ENCODE measurements around the gene ZNF581.

Gene ZNF581

DNA sequence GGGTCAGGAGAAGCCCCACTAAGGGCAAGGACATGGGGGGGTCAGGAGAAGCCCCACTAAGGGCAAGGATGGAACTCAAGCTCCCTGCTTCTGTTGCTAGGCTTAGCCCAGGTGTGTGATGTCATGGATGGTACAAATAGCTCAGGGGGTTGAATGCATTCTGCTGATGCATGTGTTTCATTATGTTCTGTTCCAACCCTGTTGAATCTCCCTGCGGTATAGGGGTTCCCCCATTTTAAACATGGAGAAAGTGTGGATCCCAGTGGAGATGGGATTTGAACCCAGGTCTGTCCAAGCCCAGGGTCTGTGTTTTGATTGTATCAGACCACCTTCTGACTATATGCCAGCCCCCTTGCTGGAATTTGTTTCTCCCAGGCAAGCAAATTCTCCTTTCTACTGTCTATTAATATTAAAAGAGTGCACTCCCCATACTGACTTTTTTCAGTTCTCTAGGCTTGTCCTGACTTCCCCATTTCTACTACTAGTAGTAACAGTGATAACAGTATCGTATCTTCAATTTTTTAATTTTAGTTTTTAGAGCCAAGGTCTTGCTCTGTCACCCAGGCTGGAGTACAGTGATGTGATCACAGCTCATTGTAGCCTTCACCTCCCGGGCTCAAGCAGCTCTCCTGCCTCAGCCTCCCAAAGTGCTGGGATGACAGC lies 31.3 kb upstream of the ZNF581 start:
- no peak for DNase-seq

DNA sequence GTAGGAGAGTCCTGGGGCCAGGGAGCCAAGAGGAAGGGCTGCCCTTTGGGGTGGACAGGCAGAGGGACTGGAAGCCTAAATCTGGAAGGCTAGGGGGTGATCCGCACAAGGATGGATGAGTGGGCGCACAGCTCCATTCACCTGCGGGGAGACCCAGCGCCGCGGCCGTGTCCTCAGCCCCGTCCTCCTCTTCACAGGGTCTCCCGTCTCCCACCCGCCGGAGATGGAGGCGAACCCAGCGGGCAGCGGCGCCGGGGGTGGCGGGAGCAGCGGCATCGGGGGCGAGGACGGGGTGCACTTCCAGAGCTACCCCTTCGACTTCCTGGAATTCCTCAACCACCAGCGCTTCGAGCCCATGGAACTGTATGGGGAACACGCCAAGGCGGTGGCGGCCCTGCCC lies 30.1 kb upstream of the ZNF581 start:
- DNase-seq: no peak

DNA sequence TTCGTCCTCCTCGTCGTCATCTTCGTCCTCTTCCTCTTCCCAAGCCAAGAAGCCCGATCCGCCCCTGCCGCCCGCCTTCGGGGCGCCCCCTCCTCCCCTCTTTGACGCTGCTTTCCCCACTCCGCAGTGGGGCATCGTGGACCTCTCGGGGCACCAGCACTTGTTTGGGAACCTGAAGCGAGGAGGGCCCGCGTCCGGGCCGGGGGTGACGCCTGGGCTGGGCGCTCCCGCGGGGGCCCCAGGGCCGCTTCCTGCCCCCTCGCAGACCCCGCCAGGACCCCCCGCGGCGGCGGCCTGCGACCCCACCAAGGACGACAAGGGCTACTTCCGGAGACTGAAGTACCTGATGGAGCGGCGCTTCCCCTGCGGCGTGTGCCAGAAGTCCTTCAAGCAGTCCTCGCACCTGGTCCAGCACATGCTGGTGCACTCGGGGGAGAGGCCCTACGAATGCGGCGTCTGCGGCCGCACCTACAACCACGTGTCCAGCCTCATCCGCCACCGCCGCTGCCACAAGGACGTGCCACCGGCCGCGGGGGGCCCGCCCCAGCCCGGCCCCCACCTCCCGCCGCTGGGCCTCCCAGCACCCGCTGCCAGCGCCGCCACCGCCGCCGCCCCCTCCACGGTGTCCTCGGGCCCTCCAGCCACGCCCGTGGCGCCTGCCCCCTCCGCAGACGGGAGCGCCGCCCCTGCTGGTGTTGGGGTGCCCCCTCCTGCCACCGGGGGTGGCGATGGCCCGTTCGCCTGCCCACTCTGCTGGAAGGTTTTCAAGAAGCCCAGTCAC lies 29.3 kb upstream of the ZNF581 start:
- DNase-seq: no peak

- no peak for DNase-seq
These were observed 28.5 kb upstream of the ZNF581 start for GRCh38 chr19:55614711-55615542.

- DNase-seq: no peak
These were observed 27.7 kb upstream of the ZNF581 start for GRCh38 chr19:55615543-55616394.

DNA sequence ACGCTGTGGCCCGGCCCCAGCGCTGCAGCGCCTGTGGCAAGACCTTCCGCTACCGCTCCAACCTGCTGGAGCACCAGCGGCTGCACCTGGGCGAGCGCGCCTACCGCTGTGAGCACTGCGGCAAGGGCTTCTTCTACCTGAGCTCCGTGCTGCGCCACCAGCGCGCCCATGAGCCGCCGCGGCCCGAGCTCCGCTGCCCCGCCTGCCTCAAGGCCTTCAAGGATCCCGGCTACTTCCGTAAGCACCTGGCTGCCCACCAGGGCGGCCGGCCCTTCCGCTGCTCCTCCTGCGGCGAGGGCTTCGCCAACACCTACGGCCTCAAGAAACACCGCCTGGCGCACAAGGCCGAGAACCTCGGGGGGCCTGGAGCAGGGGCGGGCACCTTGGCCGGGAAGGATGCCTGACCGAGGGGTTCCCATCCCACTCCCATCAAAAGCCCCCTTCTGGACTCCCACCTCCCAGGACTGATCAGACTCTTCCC lies 27.0 kb upstream of the ZNF581 start:
- DNase-seq: no peak

DNA sequence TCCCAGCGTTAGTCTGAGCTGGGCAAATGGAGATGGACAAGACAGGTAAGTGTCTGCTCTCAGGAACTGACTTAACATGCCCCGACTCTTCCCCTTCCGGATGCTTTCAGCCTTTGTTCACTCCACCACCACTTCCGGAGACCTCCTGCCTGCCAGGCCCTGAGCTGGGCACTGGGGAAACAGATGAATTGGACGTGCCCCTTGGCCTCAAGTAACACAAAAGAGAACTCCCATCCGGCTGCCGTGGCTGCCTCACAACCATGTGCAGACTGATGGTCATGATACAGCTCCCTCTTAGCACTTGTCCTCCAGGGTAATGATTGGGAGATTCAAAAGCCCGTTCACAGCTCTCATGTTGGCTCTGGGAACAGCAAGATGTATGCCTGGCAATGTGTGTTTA lies 26.0 kb upstream of the ZNF581 start:
- DNase-seq: no peak

DNA sequence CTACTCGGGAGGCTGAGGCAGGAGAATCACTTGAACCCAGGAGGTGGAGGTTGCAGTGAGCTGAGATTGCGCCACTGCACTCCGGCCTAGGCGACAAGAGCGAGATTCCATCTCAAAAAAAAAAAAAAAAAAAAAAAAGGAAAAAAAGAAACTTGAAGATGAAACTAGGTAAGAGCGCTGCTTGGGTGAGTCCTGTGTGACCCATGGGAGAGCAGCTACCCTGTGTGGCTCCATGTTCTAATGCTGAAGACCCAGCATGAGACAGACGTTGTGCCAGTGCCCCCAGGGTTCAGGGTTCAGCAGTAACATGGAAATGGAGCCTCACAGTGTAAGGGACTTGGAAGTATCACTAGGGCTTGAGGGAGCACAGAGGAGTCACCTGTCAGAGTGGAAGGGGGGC lies 25.0 kb upstream of the ZNF581 start:
- no peak for DNase-seq

GRCh38 chr19:55619286-55619685 lies 24.2 kb upstream of the ZNF581 start:
- DNase-seq: no peak

GRCh38 chr19:55620410-55621204 lies 22.8 kb upstream of the ZNF581 start:
- no peak for DNase-seq

DNA sequence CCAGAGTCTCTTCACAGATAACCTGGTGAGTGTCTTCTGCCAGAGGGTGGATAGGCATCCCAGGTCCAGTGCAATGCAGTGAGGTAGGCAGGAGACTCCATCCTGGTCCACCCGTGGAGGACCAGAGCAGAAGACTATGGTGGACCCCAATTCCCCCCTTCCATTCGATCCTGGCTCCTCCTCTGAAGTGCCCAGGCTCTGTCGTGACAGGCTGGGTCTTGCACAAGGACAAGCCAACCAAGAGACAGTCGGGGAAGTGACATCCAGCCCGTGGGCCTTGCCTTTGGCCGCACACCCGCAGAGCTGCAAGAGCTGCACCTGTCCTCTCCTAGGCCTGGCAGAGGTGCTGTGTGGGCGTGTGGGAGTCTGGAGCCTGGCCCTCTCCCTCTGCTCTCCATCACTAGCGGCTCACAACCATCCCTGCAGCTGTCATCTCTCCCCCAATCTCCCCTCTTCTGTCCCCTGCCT lies 22.2 kb upstream of the ZNF581 start:
- no peak for DNase-seq

GRCh38 chr19:55621673-55622231 lies 21.7 kb upstream of the ZNF581 start:
- no peak for DNase-seq

- DNase-seq: no peak
These were observed 21.0 kb upstream of the ZNF581 start for GRCh38 chr19:55622242-55622969.

- no peak for DNase-seq
These were observed 20.3 kb upstream of the ZNF581 start for GRCh38 chr19:55623130-55623529.

- no peak for DNase-seq
These were observed 19.9 kb upstream of the ZNF581 start for GRCh38 chr19:55623561-55623960.

DNA sequence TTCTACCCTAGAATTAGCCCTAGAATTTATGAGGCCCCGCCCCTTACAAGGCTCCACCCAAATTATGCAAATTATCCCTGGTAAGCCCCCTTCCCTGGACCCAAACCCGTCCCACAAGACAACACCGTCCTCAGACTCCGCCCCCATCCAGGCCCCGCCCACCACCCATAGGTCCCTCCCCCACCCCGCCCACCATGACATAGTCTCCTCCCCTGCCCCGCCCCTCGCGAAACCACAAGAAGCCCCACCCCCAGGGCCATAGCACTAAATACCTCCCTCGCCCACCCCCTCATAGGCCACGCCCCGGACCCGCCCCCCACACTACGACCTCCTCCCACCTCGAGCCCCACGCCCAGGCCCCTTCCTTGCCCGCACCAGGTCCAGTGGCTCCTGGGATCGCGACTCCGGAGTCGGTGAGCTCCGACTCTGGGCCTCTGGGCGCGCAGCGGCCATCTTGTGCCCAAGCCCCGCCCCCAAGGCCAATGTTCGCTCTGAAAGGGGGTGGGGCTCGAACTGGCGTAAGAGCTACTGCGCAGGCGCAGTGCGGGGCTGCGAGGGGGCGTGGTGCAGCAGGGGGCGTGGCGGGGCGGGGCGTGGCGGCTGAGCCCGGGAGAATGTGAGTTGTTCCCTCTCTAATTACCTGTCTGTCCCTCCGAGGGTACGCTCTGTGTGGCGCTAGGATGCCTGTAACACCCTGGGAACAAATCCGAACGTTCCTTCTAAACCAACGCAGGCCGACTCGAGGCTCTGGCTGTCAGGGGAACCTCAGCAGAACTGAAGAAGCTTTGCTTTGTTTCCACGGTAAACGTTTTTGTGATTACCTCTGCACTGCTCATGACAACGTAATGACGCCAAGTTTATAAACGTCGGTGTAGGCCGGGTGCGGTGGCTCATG lies 19.1 kb upstream of the ZNF581 start, which contains the start of gene ZNF784:
Gene ZNF784, minus strand, starts transcription at position 458 of the 895 bp plus-strand sequence. Its CDS starts 5 bp downstream, at position 453.
- DNase-seq: peak; percentile 90

- no peak for DNase-seq
These were observed 18.5 kb upstream of the ZNF581 start for GRCh38 chr19:55625004-55625326.

DNA sequence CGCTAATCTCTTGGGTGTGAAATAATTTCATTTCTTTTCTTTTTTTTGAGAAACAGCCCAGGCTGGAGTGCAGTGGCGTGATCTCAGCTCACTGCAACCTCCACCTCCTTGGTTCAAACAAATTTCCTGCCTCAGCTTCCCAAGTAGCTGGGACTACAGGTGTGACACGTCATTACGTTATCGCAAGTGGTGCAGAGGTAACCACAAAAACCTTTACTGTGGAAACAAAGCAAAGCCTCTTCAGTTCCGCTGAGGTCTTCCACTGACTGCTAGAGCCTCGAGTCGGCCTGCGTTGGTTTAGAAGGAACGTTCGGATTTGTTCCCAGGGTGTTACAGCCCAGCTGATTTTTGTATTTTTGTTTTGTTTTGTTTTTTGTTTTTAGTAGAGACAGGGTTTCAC lies 17.1 kb upstream of the ZNF581 start:
- no peak for DNase-seq

DNA sequence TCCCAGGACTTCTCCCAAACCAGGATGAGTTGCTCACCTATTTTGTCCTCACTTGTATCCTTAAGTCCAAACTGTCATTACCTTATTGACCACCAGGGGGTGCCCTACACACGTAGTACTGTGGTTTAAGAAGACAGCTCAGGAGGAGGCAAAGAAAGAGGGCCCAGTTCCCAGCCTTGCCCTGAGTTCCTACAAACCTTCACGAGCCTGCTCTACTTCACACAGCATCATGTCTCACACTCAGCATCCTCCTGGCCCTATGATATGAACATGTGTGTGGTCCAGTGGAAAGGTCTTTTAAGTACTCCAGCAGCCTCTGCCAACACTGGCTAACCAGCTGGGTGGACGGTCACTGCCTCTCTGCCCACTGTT lies 11.0 kb upstream of the ZNF581 start:
- DNase-seq: peak; percentile 86

- no peak for DNase-seq
These were observed 9.6 kb upstream of the ZNF581 start for GRCh38 chr19:55633861-55634260.

Measured in GDM1 (cell line).